ENCODE results near the gene CFAP46. TPM values are rescaled to one million over a fixed set of nuclear protein-coding genes. Genes with fewer than 3 reads are reported as not detected.
"Not testable (repeated sequence)": the region's sequence is repeated elsewhere in the genome, so short reads cannot be mapped to it uniquely, and the experiment has no call there.

The CFAP46 gene
- total RNA-seq, 1 donor from 2014 or later = not detected

GRCh38 chr10:132897516-132898381 is 44.6 kb downstream of the CFAP46 start:
- intact Hi-C loops (cut with micrococcal nuclease) = no loop called here
- Mint-ChIP-seq H3K4me1 (no peaks in the 10 kb centered on the region), H3K4me3 (no peak overlapping the region), H3K36me3 (ENCODE audit: low read depth) (no peaks in the 10 kb centered on the region), H3K27me3 (peaks cover 7% of the 10 kb centered on the region), H3K27ac (no peak overlapping the region), H3K9me3 (no peaks in the 10 kb centered on the region)
- no peak for DNase-seq

- H3K27ac Mint-ChIP-seq; H3K4me1 Mint-ChIP-seq; intact Hi-C loops (cut with micrococcal nuclease); DNase-seq; H3K36me3 Mint-ChIP-seq (ENCODE audit: low read depth); H3K27me3 Mint-ChIP-seq; H3K9me3 Mint-ChIP-seq; H3K4me3 Mint-ChIP-seq: not testable (repeated sequence)
Observed at GRCh38 chr10:132893786-132894185, 48.6 kb downstream of the CFAP46 start.

- Mint-ChIP-seq H3K27ac (no peak overlapping the region), H3K27me3 (peaks cover 7% of the 10 kb centered on the region), H3K36me3 (ENCODE audit: low read depth) (no peaks in the 10 kb centered on the region), H3K9me3 (no peaks in the 10 kb centered on the region), H3K4me3 (no peak overlapping the region), H3K4me1 (no peaks in the 10 kb centered on the region)
- intact Hi-C loops (cut with micrococcal nuclease) = no loop called here
- DNase-seq = no peak
Observed at GRCh38 chr10:132893090-132893489, 49.3 kb downstream of the CFAP46 start.

GRCh38 chr10:132892004-132892403 is 50.4 kb downstream of the CFAP46 start:
- DNase-seq = no peak
- H3K9me3 Mint-ChIP-seq = no peaks in the 10 kb centered on the region
- no peak overlapping the region for H3K27ac Mint-ChIP-seq
- no peaks in the 10 kb centered on the region for H3K4me1 Mint-ChIP-seq
- no peaks in the 10 kb centered on the region for H3K36me3 Mint-ChIP-seq (ENCODE audit: low read depth)
- H3K27me3 Mint-ChIP-seq = peaks cover 7% of the 10 kb centered on the region
- H3K4me3 Mint-ChIP-seq = no peak overlapping the region
- intact Hi-C loops (cut with micrococcal nuclease) = no loop called here

- Mint-ChIP-seq H3K27ac (no peak overlapping the region), H3K4me1 (no peaks in the 10 kb centered on the region), H3K36me3 (ENCODE audit: low read depth) (no peaks in the 10 kb centered on the region), H3K9me3 (no peaks in the 10 kb centered on the region), H3K27me3 (peaks cover 7% of the 10 kb centered on the region), H3K4me3 (no peak overlapping the region)
- no peak for DNase-seq
- intact Hi-C loops (cut with micrococcal nuclease) = no loop called here
Observed at GRCh38 chr10:132891368-132891767, 51.0 kb downstream of the CFAP46 start.

GRCh38 chr10:132890301-132890700 is 52.1 kb downstream of the CFAP46 start:
- H3K4me3 Mint-ChIP-seq = no peak overlapping the region
- H3K27ac Mint-ChIP-seq = no peak overlapping the region
- no peak for DNase-seq
- peaks cover 7% of the 10 kb centered on the region for H3K27me3 Mint-ChIP-seq
- no peaks in the 10 kb centered on the region for H3K9me3 Mint-ChIP-seq
- H3K4me1 Mint-ChIP-seq = no peaks in the 10 kb centered on the region
- intact Hi-C loops (cut with micrococcal nuclease) = no loop called here
- H3K36me3 Mint-ChIP-seq (ENCODE audit: low read depth) = no peaks in the 10 kb centered on the region

GRCh38 chr10:132889556-132889955 is 52.8 kb downstream of the CFAP46 start:
- peaks cover 6% of the 10 kb centered on the region for H3K27me3 Mint-ChIP-seq

GRCh38 chr10:132888898-132889490 is 53.4 kb downstream of the CFAP46 start:
- no peak for DNase-seq
- H3K9me3 Mint-ChIP-seq = no peaks in the 10 kb centered on the region
- intact Hi-C loops (cut with micrococcal nuclease) = no loop called here
- no peaks in the 10 kb centered on the region for H3K4me1 Mint-ChIP-seq
- H3K27me3 Mint-ChIP-seq = peaks cover under 1% of the 10 kb centered on the region
- no peak overlapping the region for H3K4me3 Mint-ChIP-seq
- H3K36me3 Mint-ChIP-seq (ENCODE audit: low read depth) = no peaks in the 10 kb centered on the region
- H3K27ac Mint-ChIP-seq = no peak overlapping the region

More at GRCh38 chr10:132889556-132889955, 52.8 kb downstream of the CFAP46 start:
- Mint-ChIP-seq H3K9me3 (no peaks in the 10 kb centered on the region), H3K27ac (no peak overlapping the region), H3K4me1 (no peaks in the 10 kb centered on the region), H3K36me3 (ENCODE audit: low read depth) (no peaks in the 10 kb centered on the region), H3K4me3 (no peak overlapping the region)
- intact Hi-C loops (cut with micrococcal nuclease) = no loop called here
- DNase-seq = no peak

GRCh38 chr10:132888446-132888845 is 53.9 kb downstream of the CFAP46 start:
- H3K27me3 Mint-ChIP-seq; H3K4me3 Mint-ChIP-seq; DNase-seq; H3K27ac Mint-ChIP-seq; H3K4me1 Mint-ChIP-seq; intact Hi-C loops (cut with micrococcal nuclease); H3K9me3 Mint-ChIP-seq; H3K36me3 Mint-ChIP-seq (ENCODE audit: low read depth): not testable (repeated sequence)

GRCh38 chr10:132886211-132887099 is 55.9 kb downstream of the CFAP46 start:
- H3K4me1 Mint-ChIP-seq = no peaks in the 10 kb centered on the region
- H3K4me3 Mint-ChIP-seq = no peak overlapping the region
- no peaks in the 10 kb centered on the region for H3K36me3 Mint-ChIP-seq (ENCODE audit: low read depth)
- H3K27me3 Mint-ChIP-seq = no peaks in the 10 kb centered on the region
- intact Hi-C loops (cut with micrococcal nuclease) = no loop called here
- no peak for DNase-seq
- no peaks in the 10 kb centered on the region for H3K9me3 Mint-ChIP-seq
- no peak overlapping the region for H3K27ac Mint-ChIP-seq

GRCh38 chr10:132885451-132886210 is 56.7 kb downstream of the CFAP46 start:
- Mint-ChIP-seq H3K9me3 (no peaks in the 10 kb centered on the region), H3K27me3 (no peaks in the 10 kb centered on the region), H3K27ac (no peak overlapping the region), H3K4me1 (no peaks in the 10 kb centered on the region), H3K36me3 (ENCODE audit: low read depth) (no peaks in the 10 kb centered on the region), H3K4me3 (no peak overlapping the region)
- intact Hi-C loops (cut with micrococcal nuclease) = no loop called here
- DNase-seq = no peak

GRCh38 chr10:132884691-132885271 is 57.6 kb downstream of the CFAP46 start:
- H3K4me1 Mint-ChIP-seq = no peaks in the 10 kb centered on the region
- no peaks in the 10 kb centered on the region for H3K36me3 Mint-ChIP-seq (ENCODE audit: low read depth)
- H3K9me3 Mint-ChIP-seq = no peaks in the 10 kb centered on the region
- intact Hi-C loops (cut with micrococcal nuclease) = no loop called here
- DNase-seq = no peak
- no peak overlapping the region for H3K27ac Mint-ChIP-seq
- H3K27me3 Mint-ChIP-seq = no peaks in the 10 kb centered on the region
- H3K4me3 Mint-ChIP-seq = no peak overlapping the region

GRCh38 chr10:132884041-132884440 is 58.3 kb downstream of the CFAP46 start:
- Mint-ChIP-seq H3K27me3 (no peaks in the 10 kb centered on the region), H3K9me3 (no peaks in the 10 kb centered on the region), H3K4me1 (no peaks in the 10 kb centered on the region), H3K4me3 (no peak overlapping the region), H3K27ac (no peak overlapping the region), H3K36me3 (ENCODE audit: low read depth) (no peaks in the 10 kb centered on the region)
- DNase-seq = no peak
- intact Hi-C loops (cut with micrococcal nuclease) = no loop called here
